Fibroblast of the aortic adventitia (primary cell): Measurements from ENCODE around the gene ADGRB3. TPM values are rescaled to one million over a fixed set of nuclear protein-coding genes. Genes with fewer than 3 reads are reported as not detected.

ENCODE experiments used
- DNase-seq: peaks from one replicate; pipeline ENCODE4 v3.0.0-alpha.2; 2010; ENCODE audit warnings: low read depth
- H3K4me3 ChIP-seq: 2 replicates; pipeline ENCODE4 v1.5.1; 2011; ENCODE audit warnings: low read depth, mild to moderate bottlenecking, control low read depth, low read length, moderate library complexity
- CTCF ChIP-seq: IDR thresholded peaks from 2 replicates; pipeline ENCODE4 v1.5.1; 2011; ENCODE audit warnings: mild to moderate bottlenecking, low read length, control low read depth, inconsistent platforms; ENCODE audit not compliant: insufficient read depth
- total RNA-seq: library from RNA; depleted of rRNA; stranded (reverse); fragments of >200 nt; gene quantifications from 2 replicates; pipeline ENCODE4 v1.2.3, GENCODE V29; 2012; ENCODE audit warnings: low replicate concordance

Gene ADGRB3
- total RNA-seq, 1 donor, result 1.4 TPM

- H3K4me3 ChIP-seq, result no peak overlapping the region
- no peak for TF ChIP-seq CTCF
- no peak for DNase-seq
These were observed 449.8 kb downstream of the ADGRB3 start for GRCh38 chr6:69084746-69085335.

- TF ChIP-seq CTCF, result no peak
- DNase-seq, result no peak
These were observed 451.6 kb downstream of the ADGRB3 start for GRCh38 chr6:69086689-69087088.

GRCh38 chr6:69089539-69089938 is 454.5 kb downstream of the ADGRB3 start:
- no peak for TF ChIP-seq CTCF
- no peak for DNase-seq

More at GRCh38 chr6:69086689-69087088, 451.6 kb downstream of the ADGRB3 start:
- no peak overlapping the region for H3K4me3 ChIP-seq

DNA sequence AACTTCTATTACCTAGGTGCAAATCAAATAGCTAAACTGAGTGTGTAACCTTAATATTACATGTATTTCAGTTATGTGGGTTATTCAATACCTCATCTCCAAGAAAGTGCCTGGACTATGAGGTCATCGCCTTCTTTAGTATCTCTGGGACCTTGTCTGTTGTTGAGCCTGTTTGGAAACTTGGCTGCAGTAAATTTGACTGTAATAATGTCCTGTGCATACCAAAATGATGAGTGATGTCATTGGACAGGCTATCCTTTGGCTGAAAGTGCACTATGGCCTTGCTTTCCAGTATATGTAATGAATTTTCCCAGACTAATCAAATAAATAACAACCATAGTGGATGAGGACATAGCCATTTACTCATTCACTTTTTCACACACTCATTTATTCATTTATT is 455.1 kb downstream of the ADGRB3 start:
- TF ChIP-seq CTCF, result no peak
- no peak overlapping the region for H3K4me3 ChIP-seq
- peak; percentile 69 for DNase-seq

More at GRCh38 chr6:69089539-69089938, 454.5 kb downstream of the ADGRB3 start:
- no peak overlapping the region for H3K4me3 ChIP-seq

- TF ChIP-seq CTCF, result no peak
- no peak for DNase-seq
- H3K4me3 ChIP-seq, result no peak overlapping the region
These were observed 461.6 kb downstream of the ADGRB3 start for GRCh38 chr6:69096681-69097080.

GRCh38 chr6:69097948-69098347 is 462.9 kb downstream of the ADGRB3 start:
- no peak for TF ChIP-seq CTCF
- no peak overlapping the region for H3K4me3 ChIP-seq
- DNase-seq, result no peak

DNA sequence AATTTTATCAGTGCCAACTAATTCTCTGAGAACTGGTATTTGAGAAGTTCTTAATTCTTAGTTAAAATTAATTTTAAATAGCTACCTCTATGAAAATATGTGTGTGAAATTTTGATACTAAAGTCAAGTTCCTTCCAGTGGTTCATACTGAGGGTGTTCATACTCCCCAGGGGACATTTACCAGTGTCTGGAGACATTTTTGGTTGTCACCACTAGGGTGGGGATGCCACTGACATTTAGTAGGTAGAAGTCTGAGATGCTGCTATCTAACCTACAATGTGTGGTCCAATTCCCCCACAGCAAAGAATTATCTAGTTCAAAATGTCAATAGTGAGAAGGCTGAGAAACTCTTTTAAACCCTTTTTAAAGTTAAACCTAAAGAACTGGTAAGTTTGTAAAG is 463.8 kb downstream of the ADGRB3 start:
- no peak for TF ChIP-seq CTCF
- H3K4me3 ChIP-seq, result no peak overlapping the region
- no peak for DNase-seq
